HG03571 (cell line): Measurements from ENCODE around the gene C1orf74.
A peak's percentile ranks its signal among the peaks of the same experiment; 100 is the strongest.
"Not testable (repeated sequence)": the region's sequence is repeated elsewhere in the genome, so short reads cannot be mapped to it uniquely, and the experiment has no call there.

Experiments
- ATAC-seq: cut with Tn5 transposase; IDR thresholded peaks from one replicate; pipeline ENCODE4 v1.9.1; 2021; ENCODE audit not compliant: unreplicated experiment

C1orf74 gene

DNA sequence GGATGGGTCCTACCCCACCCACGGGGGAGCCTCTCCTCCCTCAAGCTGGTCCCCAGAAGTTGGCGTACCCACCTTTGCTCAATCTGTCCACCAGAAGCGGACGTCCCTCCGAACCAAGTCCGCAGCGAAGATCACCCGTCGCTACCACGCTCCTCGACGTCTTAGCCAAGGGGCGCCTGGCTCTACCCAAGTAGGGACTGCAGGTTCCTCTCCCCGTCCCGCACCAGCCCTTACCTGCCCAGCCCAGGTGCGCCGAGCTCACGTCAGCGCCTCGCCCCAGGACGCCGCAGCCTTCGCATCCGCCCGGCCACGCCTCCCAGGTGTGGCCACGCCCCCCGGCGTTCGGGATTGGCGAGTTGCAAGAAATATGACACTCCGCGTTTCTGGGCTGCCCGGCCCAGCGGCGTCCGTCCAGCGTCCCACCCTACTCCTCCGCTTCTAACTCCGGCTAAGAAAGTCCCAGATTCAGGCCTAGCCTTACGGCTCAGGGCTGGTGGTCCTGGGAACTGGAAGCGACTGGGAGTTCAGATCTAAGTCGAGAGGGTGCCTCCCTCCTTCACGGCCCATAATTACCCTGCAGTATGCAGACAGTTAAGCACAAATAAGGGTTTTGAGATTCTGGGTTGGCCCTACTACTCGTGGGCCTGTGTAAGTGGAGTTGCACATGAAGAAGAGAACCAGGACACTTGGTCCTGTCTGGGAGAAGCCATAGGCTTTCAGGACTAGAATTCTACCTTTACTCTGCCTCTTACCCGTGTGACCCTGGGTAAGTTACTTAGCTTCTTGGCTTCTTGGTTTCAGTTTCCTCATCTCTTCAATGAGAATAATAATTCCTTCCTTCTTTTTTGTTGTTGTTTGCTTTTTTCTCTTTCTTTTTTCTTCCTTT lies 21.8 kb upstream of the C1orf74 start, which contains the start of gene IRF6:
Gene IRF6 (minus strand): TSS at position 268 of the 886 bp plus-strand sequence. CDS start 4,729 bp downstream, outside the sequence.
- ATAC-seq = peak; percentile 91

DNA sequence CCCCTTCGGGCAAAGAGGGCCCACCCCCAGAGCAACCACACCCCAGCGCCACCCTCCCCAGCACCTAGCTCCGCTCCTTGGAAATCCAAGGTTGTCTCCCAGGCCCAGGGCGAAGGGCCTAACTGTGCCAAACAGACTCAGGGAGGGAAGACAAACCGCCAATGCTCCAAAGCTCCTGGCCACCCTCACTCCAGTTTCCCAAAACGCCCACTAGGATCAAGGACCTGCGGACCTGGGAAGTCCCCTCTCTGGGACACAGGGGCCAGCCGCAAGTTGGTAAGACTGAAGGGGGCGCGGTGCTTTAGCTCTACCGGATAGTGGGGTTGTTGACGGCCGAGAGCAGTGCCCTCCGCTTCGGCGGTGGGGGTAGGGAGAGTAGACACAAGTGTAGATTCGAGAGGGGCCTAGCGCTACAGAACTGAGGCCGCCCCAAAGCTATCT lies 21.0 kb upstream of the C1orf74 start:
- ATAC-seq = no peak

DNA sequence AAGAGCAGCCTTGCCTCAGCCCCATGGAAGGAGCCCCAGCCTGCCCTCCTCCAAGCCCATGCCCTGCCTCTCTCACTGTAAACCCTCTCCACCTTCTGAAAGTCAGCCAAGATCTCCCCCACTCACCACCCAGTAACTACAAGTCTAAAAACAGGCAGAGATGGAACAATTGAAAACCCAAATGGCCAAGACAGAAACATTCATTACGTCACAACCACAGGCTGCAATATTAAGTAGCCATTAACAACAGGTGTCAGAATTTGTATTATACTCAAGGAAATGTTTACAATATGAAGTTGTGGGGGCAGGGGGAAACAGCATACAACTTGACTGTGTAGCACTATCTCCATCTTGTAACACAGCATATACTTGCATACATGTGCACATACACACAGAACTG lies 19.2 kb upstream of the C1orf74 start:
- ATAC-seq = no peak

DNA sequence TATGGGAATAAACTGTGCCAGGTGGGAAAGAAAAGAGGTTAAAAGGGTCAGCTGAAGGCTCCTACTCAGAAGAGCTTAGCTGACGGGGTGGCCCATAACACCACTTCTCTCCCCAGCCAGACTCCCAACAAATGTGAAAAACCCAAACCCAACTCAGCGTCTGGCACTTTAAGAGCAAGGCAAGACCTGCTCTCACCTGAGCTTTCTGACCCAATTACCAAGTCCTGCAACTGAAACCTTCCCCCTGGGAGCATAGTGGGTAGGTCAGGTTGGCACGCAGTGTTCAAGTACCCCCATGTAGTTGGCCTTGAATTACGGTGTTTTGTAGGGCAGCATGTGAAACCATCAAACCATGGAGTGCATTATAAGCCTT lies 18.4 kb upstream of the C1orf74 start:
- no peak for ATAC-seq

GRCh38 chr1:209802117-209802779 lies 17.9 kb upstream of the C1orf74 start:
- ATAC-seq = no peak

DNA sequence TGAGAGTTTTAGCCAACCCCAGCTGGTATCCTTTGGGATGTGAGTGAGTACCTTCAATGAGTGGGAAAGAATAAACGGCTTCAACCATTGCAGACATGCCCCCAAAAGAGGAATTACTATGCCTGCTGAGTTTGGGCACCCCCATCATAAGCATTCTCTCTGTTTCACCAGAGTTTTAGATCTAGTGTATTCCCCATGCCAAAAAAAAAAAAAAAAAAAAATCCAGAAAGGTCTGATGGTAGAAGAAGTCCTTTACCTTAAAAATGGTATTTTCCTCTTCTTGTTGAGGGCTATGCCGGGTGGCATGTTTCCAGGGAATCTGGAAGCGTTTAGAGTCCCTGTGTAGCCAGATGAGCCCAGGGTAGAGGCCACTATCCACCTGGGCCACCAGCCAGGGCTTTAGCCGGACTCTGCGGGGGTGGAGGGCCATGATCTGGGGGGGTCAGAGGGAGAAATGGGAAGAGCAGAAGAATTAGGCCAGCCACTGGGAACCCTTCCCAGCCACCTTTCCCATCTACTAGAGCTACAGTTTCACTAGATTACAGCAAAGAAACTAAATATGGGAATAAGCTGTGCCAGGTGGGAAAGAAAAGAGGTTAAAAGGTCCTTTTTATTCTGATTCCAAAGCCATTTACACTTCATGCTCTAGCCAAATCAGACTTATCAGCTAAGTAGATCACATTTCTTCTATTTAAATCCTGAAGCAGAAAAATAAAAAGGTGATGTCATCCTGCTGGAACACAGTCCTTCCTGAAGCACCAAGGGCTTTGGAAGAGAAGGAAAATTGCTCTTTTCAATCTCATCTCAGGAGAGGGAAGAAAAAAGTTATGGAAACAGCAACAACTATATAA lies 16.9 kb upstream of the C1orf74 start:
- ATAC-seq = no peak

- no peak for ATAC-seq
Observed at GRCh38 chr1:209797978-209798639, 13.8 kb upstream of the C1orf74 start.

GRCh38 chr1:209793711-209794110 lies 9.4 kb upstream of the C1orf74 start:
- ATAC-seq = not testable (repeated sequence)

DNA sequence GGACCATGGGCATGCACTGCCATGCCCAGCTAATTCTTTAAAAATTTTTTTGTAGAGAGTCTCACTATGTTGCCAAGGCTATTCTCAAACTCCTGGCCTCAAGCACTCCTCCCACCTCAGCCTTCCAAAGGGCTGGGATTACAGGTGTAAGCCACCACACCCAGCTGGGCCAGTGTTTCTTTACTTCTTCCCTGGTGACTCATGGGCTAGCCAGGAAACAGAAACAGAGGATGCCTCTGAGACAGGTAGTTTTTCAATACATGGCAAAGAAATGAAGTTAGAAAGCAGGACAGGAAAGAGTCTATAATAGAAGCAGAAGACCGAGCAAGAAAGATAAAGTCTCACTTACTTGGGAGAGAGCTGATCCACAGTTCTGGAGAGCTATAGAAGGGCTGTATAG lies 7.6 kb upstream of the C1orf74 start:
- no peak for ATAC-seq

DNA sequence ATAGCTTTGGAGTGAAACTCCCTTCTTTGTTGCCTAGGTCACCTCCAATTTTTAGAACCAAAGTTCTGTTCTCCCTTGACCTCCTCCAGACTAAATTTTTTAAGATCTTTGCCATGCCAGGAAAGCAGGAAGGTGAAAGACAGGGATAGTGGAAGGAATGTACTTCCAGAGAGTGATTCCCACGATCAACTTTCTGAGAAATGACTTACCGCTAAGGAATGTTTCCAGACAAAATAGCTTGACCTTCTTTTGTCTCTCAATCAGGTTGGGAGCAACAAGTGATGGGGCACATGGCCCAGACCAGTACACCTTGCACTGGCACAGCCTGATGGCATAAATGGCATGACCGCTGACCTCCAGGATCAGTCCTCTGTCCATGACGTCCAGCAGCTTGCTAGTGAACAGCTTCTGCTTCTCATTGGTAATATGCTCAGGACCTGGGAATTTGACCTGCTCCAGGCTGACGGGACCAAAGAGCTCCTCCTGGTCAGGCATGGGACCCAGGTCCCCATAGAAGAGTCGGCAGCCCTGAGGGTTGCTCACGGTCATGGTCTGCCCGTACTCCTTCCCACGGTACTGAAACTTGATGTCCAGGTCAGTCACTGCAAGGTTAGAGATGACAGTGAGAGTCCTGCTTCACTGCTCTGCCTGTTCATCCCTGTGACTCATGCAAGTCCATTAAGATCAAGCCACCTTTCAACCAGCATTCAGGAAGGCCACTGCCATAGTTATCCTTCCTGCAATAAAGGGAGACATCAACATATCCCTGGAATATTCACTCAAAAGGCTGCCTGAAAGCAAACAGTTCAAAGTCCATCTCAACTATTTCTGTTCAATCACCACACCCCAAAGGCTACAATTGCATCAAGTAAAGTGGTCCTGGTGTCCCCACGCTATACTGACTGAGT lies 6.2 kb upstream of the C1orf74 start:
- no peak for ATAC-seq

DNA sequence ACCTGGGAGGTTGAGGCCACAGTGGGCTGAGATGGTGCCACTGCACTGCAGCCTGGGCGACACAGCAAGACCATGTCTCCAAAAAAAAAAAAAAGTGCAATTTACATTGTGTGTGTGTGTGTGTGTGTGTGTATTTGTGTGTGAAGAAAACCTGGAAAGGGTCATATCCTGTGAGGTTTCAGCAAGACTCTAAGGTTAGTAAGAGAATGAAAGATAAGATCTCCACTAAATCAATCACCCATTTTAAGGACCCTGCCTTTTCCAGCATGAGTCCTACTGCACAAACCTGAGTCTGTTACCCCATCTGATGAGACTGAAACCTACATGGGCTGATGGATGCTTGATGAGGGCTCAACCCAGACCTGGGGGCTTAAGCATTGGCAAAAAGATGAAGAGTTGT lies 4.9 kb upstream of the C1orf74 start:
- ATAC-seq = no peak

- no peak for ATAC-seq
Observed at GRCh38 chr1:209787551-209787950, 3.2 kb upstream of the C1orf74 start.

- ATAC-seq = no peak
Observed at GRCh38 chr1:209786146-209786545, 1.8 kb upstream of the C1orf74 start.

- ATAC-seq = no peak
Observed at GRCh38 chr1:209785592-209785991, 1.2 kb upstream of the C1orf74 start.

- no peak for ATAC-seq
Observed at GRCh38 chr1:209783386-209783785, 973 bp downstream of the C1orf74 start.

DNA sequence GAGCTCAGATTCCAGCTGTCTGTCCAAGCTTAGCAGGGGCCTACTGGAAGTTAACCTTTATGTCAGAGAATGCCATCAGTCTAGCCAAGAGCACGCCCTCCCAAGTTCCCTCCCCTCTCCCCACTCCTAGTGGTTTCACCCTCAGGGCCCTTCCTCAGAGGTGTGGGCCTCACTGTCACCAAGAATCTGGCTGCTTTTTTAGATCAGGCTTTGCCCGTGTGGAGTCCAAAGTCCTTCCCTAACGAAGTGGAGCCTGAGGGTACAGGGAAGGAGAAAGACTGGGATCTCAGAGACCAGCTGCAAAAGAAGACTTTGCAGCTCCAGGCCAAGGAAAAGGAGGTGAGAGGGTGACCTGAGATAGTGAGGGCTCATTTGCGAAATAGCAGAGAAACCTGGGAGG lies 4.1 kb downstream of the C1orf74 start:
- ATAC-seq = no peak

DNA sequence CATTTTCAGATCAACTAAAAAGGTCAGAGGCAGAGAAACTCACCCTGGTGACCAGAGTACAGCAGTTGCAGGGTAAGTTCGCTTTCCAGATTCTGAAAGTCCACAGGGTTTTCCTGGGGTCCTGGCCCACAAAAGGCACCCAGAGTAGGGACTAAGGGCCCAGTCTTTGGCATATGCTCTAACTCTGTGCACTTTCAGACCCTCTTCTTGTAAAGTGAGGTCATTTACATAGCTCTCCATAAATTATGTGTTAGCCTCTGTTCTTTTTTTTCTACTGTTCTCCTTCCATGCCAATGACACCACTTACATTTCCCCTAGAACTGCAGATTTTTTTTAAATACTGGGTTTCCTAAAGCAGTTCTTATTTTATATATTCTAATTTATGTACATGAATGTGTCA lies 6.3 kb downstream of the C1orf74 start:
- no peak for ATAC-seq

DNA sequence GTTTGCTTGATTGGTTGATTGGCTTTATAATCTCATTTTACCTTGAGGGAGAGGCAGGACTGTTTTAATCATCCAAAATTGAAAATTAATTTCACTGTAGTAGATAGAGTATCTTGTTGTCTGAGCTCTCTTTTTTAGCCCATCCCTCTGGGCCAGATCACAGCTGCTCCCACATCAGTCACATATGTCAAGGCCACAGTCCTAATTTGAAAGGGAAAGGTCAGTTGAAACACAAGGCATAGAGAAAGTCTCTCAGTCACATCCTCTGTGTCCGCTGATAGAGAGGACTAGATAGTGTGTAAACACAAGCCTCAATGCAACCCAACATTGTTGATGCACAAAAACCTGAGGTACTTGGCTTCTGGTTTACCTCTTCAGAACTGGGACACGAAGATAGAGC lies 6.8 kb downstream of the C1orf74 start:
- no peak for ATAC-seq

GRCh38 chr1:209775678-209776077 lies 8.7 kb downstream of the C1orf74 start:
- no peak for ATAC-seq

DNA sequence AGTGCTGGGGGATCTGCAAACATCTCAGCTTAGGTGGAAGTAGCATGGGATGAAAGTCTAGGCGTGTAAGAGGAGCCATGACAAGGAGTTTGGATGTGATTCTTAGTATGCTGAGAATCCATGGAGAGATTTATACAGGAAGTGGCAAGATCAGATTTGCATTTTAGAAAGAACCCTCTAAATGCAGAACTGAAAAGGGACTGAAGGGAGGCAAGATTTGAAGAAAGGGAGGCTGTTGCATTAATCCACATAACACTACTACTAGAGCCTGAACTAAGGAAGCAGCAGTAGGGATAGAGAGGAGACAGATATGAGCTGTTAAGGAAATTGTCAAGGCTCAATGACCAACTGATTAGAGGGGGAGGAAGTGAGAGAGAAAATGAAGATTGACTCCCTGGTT lies 9.8 kb downstream of the C1orf74 start:
- ATAC-seq = peak; percentile 63
